Kasumi-1 (cell line): Measurements from ENCODE around the gene GCLC.
"Not testable (repeated sequence)": the region's sequence is repeated elsewhere in the genome, so short reads cannot be mapped to it uniquely, and the experiment has no call there.

Experiments used
- DNase-seq, 2 experiments: peaks; one replicate each; lab custom pipeline; 2025; lab: John Stamatoyannopoulos, UW

GCLC gene

DNA sequence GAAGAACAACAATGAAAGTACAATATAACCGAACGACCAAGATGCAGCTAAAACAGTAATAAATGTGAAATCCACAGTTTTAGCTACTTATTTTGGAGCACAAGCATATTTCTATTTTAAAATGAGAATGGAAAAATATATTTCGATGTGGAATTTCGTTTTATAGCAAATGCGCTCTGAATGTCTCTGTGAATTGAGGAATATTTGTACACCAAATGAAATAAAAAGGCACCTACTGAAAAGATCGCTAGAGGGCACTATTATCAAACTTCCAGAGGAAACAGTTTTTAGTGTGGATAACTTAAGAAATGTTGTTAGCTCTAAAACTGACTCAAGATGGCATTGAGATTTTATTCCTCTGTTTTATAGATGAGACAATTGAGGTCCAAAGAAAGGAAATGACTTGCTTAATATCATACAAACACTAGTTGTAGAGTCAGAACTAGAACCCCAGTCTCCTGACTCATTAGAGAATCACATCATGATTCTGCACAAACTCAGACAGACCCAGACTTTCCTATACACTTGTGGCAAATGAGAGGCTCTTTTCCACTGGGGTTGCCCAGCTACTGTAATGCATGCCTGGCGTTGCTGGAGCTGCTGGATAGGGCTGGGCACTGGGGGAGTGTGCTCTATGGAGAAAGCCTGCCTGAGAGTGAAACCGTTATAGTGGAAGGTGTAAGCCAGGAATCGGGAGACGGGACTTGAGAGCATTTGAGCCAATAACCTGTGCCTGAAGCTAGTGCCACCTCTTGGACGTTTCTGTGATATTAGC lies 51.9 kb downstream of the GCLC start:
- DNase-seq = peak; percentile 80 to 92

DNA sequence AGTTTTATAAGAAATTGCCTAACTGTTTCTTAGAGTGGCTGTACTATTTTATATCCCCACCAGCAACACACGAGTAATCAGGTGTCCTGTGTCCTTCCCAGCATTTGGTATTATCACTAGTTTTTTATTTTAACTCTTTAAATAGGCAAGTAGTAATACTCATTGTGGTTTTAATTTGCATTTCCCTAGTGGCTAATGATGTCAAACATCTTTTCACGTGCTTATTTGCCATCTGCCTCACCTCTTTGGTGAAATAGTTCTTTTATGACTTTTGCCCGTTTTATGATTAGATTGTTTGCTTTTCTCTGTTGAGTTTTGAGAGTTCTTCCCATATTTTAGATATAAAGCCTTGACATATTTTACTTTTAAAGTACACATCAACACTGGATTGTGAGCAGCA lies 57.8 kb downstream of the GCLC start:
- DNase-seq = no peak

DNA sequence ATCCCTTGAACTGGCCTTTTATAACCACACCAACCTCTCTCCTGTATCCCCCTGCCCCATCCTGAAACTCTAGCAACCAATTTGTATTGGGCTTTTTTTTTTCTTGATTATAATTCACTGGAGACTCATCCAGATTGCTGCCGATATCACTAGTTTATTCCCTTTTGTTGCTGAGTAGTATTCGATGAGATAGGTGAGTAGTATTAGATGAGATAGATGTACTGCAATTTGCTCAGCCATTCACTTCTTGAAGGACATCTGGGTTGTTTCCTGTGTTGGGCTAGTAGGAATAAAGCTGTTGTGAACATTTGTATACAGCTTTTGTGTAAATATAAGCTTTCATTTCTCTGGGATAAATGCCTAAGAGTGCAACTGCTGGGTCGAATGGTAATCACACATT lies 58.2 kb downstream of the GCLC start:
- DNase-seq = no peak

DNA sequence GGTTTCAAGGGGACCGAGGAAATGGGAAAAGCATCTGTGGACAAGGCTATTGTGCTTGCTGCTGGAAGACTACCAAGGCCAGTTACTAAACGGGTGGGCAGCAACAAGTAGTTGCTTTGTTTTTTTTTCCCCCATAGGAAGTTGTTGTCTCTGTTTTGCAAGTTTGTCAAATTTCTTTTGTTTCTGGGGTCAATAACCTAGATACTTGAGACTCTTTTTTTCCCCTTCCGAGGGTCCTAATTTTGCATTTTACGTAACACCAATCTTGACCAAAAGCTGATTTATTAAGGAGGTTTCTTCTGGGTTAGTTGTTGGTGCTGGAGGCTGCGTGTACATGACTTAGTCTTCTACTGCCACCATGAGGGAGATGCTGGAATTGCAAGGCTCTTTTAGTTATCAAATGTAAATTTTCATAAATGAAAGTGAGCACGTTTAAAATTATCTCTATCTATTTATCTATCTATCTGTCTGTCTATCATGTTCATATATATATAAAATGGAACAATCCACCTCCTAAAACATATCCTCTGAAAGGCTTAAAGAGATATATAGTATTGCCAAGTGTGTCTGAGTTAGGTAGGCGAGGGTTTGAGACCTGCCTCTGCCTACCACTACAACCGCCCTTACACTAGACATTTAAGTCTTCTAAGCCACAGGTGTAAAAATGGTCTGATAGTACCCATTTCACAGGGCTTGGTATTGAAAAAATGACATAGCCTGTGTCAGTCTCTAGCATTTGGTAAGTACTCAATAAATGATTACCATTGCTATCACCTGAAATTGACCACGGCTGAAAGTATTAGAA lies 60.2 kb downstream of the GCLC start:
- DNase-seq = peak; percentile 80 to 91

DNA sequence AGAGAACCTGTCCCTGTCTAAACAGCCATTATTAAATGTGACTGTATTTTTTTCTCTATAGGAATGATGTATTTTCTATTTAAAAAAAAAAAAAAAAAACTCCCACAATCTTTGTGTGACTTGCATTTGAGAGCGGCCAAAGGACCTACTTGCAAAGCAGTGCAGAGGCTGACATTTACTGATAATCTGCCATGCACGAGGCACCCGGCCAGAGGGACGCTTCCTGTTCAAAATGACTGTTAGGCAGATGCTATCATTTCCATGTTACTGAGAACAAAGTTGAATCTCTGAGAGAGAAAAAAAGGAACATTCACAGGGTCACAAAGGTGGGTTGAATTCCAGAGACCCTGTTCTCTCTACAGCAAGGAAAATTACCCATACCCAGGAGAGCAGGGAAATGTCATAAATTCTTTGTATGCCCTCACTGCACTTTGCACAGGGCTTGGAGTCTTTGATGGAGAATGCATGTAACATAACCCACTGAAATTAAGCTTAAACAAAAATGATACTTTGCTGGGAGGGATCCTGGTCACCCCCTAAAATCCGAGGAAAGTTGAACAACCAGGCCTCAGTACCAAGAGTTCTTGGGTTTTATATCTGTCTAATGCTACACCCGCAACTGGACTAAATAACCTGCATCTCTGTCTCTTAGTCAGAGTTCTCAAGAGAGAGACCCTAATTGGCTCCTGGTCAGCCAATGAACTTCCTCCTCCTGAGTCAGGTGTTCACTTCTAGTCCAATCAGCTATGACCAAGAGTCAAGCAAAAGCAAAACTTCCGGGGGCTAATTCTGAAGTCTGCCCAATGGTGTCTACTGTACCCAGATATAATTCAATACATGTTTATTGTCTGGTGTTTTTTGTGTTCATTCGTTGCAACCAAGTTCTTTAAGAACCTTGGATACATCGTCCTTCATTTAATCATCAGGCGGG lies 61.2 kb downstream of the GCLC start:
- DNase-seq = peak; percentile 14 to 18

DNA sequence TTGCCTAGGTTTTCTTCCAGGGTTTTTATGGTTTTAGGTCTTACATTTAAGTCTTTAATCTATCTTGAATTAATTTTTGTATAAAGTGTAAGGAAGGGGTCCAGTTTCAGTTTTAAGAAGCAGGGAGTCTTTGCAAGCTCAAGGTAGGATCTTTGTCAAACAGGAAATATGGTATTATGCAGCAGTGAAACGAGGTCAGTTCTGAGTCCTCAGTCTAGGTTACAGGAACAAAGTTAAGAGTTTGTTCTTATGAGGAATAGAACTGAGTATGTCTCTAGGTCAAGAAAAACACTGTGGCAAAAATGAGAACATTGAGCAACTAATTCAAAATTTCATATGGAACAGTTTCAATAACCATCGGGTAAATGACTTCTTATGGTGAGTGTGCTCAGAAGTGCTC lies 63.6 kb downstream of the GCLC start:
- no peak for DNase-seq

DNA sequence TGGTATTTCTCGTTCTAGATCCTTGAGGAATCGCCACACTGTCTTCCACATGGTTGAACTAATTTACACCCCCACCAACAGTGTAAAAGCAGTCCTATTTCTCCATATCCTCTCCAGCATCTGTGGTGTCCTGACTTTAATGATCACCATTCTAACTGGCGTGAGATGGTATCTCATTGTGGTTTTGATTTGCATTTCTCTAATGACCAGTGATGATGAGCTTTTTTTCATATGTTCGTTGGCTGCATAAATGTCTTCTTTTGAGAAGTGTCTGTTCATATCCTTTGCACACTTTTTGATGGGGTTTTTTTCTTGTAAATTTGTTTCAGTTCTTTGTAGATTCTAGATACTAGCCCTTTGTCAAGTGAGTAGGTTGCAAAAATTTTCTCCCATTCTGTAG lies 64.1 kb downstream of the GCLC start:
- DNase-seq = not testable (repeated sequence)

DNA sequence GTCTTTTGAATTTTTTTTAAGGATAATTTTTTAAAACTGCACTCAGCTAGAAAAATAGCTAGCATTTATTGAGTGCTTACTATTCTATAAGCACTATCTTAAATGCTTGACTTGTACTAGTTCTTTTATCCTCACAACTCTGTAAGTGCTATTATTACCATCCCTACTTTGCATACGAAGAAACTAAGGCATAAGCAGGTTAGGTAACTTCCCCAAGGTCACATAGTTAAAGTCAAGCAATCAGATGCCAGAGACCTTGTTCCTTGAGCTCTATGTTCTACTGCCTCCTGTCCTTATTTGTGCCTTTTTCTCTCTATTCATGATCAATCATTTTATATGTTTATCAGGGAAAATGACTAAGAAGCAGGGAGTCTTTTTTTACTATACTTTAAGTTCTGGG lies 65.0 kb downstream of the GCLC start:
- DNase-seq = no peak

DNA sequence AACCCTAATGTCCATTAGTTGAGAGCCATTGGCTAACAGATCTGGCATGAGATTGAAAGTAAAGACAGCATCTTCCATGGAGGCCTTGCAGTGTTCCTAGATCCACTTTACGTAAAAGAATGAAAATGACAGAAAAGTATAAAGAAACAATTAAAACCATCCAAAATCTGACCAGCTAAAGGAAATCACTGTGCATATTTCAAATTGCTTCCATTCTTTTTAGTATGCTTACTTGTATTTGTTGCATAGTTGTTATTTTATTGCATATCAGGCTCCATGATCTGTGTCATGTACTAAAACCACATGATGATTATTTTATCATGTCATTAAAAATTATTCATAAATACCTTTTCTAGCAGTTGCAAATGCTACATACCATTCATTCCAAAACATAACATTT lies 67.9 kb downstream of the GCLC start:
- no peak for DNase-seq

DNA sequence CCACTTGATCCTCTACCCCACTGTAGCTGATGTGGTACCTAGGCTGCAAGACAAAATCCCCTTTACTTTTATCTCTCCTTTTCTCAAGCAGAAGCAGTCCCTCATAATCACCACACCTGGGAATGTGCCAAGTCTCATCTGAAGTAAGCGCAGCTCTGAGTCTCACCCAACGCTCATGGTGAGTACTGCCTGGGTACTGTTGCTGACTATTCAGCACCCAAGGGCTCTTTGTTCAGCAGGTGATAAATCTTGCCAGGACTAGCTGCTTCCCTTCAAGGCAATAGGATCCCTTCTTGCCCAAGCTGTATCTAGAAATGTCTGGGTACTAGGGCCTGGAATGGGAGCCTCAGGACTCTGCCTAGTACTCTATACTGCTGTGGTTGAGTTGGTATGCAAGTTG lies 70.9 kb downstream of the GCLC start:
- no peak for DNase-seq

DNA sequence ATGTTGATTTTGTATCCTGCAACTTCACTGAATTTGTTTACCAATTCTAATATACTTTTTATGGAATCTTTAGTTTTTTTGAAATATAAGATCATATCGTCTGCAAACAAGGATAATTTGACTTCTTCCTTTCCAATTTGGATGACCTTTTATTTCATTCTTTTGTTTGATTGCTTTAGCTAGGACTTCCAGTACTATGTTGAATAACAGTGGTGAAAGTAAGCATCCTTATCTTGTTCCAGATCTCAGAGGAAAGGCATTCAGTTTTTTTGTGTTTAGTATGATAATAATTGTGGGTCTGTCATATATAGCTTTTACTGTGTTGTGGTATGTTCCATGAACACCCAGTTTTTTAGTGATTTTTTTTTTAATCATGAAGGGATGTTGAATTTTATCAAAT lies 75.7 kb downstream of the GCLC start:
- no peak for DNase-seq

DNA sequence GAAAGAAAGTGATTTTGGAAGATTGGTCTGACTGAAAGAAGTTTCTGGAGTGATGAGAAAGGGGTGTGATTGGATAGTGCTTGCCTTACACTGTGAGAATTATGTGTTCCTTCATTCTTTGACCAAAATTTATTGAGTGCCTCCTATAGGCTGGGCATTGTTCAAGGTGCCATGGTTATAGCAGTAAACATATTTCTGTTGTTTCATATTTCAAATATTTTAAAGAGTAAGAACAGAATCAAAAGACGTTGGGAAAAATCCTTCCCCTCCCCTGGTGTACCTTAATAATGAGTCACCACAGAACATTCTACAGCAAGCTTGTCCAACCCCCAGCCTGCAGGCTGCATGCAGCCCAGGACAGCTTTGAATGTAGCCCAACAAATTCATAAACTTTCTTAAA lies 78.6 kb downstream of the GCLC start:
- no peak for DNase-seq

DNA sequence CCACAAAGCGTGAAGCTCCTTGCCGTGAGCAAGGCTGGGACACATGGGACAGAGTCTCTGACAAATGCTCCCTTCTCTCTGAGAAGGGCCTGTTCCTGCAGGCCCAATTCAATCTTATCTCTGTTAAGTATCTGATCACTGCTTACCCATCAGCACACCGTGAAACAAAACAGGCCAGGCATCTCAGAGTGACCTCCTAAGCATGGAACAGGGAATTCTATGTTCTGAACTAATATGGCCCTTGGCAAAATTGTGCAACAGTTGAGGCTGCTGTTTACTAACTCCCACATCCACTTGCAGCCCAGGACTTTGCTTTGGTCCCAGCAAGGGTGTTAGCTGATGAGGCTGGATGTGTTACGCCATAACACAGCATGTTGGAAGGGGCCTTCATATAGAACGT lies 79.2 kb downstream of the GCLC start:
- DNase-seq = no peak

DNA sequence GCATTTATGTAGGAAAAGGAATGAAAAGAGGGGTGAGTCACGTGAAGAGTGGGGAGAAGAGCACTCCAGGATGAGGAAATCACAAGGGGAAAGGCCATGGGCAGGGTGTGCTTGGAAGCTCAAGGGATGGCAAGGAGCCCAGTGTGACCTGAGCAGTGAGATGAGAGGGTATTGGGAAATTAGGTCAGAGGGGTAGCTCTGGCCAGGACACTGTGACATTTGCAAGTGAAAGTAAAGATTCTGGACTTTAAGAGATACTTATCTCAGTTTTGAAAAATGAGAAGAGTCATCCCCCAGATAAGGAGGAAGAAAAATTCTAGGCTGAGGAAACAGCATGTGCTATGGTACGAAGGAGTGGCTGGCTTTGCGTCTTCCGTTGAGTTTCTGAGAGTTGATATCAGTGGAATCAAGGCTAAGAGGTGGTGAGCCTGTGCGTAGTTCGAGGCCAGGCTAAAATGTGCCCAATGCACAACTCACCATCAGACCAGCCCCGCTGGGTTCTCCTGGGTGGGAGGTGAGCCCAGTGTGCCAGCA lies 79.9 kb downstream of the GCLC start:
- no peak for DNase-seq

DNA sequence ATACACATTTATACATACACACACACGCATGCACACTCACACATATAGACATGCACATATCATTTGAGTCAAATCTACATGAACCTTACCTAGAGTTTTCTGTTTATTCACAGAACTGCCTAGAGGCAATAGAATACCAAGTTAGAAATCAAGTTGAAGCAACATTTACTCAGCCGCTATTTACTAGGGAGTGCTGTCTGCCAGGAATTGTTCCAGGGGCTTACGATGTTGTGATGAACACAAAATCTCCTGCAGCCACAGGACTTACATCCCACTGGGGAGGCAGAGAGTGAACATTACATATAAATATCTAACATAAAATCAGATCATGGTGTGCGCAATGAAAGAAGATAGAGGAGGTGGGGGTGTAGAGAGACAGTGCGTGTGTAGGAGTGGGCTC lies 80.4 kb downstream of the GCLC start:
- no peak for DNase-seq

DNA sequence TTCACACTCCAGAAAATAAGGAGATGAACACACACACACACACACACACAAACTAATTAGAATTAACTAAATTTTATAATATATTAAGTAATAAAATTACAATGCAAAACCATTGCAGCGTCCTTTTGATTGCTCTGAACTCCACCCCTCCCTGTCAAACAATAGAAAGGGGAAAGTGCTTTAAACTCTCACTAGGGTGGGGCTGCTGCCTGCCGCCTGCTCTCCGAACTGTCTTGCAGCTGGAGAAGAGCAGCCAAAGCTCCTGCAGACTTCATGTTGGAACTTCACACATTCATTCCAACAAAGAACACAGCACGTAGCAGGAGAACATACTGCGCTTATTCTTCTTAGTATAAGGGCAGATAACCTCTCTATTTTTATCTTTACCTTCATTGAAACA lies 83.2 kb downstream of the GCLC start:
- DNase-seq = no peak

DNA sequence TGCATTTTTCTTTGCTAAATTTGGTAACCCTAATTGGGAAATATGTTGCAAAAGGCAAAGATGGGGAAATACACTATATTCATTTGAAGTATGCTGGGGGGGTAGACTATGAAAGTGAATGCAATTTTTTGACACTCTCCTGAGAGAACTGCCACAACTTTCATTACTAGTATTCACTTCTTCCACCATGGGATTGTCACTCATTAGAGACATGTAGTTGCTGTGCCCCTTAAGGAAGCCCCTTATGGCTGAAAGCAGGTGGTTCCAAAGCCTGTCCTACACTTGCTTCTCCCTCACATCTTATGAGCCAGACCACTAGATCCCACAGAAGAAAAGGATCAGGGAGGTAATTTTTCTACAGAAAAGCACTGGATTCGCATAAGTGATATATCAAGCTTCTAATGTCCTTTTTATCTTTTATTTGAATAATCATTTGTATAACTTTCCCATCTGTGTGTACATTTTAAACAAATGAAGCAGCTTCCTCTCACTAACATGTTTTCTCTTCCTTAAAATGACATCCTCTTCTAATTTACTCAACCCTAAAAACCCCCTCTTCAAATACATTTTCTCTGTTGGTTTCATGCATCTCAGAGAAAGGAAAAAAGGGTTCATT lies 83.8 kb downstream of the GCLC start:
- no peak for DNase-seq

DNA sequence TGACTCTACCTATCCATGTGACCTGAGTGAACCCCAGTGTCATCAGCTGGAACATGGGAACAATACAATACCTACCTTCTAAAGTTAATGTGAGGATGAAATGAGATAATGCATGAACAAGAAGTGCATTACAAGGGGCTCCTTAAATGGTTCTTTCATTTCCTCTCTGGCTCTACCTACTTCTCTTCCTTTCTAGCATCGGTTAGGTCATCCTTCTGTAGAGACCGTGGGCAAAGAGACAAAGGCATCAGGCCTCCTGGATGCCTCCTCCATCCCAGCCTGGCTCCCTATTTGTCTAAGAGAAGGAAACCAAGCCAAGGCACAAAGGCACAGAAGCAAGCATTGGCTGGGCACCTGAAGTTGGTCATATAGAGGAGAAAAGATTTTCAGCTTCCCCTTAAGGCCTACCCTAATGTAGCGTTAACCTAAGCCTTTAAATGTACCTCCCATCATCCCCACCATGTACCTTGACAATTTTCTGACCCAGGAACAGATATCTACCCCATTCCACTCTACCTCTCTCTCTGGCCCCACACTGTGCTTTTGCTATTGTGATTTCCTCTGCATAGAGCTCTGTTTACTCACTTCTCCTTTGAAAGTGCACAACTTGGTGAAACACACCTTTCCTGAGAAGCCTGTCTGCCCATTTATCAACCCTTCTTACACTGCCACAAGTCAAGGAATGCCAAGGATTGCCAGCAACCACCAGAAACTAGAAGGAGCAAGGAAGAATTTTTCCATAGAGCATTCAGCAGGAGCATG lies 86.6 kb downstream of the GCLC start:
- DNase-seq = no peak

DNA sequence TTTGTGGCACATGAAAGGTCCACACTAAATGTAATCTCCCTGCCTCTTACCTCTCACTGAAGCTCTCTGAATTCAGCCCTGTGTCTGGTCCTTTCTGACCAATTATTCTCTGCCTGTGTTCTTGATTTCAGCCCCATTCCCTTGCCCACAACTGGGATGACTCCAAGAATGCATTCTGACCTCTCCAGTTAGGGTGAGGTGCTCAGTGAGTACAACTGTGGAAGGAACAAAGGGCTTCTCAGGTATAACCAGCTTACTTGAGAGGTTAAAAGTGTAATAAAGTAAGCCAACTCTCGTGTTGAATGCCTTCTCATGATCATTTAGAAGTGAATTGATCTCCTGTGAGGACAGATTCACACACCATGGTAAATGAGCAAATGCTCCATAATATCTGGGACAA lies 88.1 kb downstream of the GCLC start:
- DNase-seq = no peak

DNA sequence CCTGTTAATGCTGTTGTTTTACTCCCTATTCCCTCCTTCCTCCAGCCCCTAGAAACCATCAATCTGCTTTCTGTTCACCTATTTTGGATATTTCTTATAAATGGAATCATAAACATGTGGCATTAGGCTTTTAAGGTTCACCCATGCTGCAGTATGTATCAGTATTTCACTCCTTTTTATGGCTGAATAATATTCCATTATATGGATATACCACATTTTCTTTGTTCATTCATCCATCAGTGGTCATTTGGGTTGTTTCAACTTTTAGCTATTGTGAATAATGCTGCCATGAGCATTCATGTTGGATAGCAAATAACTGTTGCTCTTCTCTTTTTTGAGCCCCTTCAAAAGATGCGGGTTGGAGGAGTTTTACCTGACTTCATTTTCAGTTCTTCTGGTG lies 89.2 kb downstream of the GCLC start:
- DNase-seq = no peak

DNA sequence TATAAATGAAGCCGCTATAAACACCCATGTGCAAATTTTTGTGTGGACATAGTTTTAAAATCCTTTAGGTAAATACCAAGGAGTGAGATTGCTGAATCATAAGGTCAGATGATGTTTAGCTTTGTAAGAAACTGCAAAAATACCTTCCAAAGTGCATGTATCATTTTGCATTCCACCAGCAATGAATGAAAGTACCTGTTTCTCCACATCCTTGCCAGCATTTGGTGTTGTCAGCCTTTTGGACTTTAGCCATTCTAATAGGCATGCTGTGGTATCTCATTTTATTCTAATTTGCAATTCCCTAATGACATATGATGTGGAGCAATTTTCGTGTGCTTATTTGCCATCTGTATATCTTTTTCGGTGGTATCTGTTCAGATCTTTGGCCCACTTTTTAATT lies 93.7 kb downstream of the GCLC start:
- DNase-seq = no peak
